ENCODE results near the gene CCDC92B.
"Not testable (repeated sequence)": the region's sequence is repeated elsewhere in the genome, so short reads cannot be mapped to it uniquely, and the experiment has no call there.

- not testable (repeated sequence) for TF ChIP-seq POLR2A (IDR thresholded peaks at IDR 0.05; ENCODE audit: low read length); GATA1 (IDR thresholded peaks at IDR 0.05; ENCODE audit: low read depth, low read length)
Observed at GRCh38 chr17:2785376-2785775, 35.9 kb upstream of the CCDC92B start.

All from erythroblast (primary cell).